ENCODE measurements around the gene NRG3.

- TF ChIP-seq CTCF (IDR thresholded peaks at IDR 0.05) (no peak), EP300 (IDR thresholded peaks at IDR 0.05) (no peak), POLR2AphosphoS5 (IDR thresholded peaks at IDR 0.05) (no peak)
Measured at GRCh38 chr10:83017076-83017867, 1142.3 kb downstream of the NRG3 start.

Data from esophagus muscularis mucosa (tissue), 4 donors.